H9 (cell line): Measurements from ENCODE around the gene COL18A1. TPM values are rescaled to one million over a fixed set of nuclear protein-coding genes. Genes with fewer than 3 reads are reported as not detected.

Source experiments
- DNase-seq: peaks from one replicate; pipeline ENCODE4 v3.0.0-alpha.2; 2017
- H2AFZ ChIP-seq: one replicate; pipeline ENCODE4 v1.6.1; 2013; ENCODE audit warnings: mild to moderate bottlenecking, low read length, control low read depth, moderate library complexity
- H2AK5ac ChIP-seq: 2 replicates; pipeline ENCODE4 v1.6.1; 2013; ENCODE audit warnings: low read length, control low read depth, mixed read lengths; ENCODE audit not compliant: insufficient read length
- H2BK120ac ChIP-seq: one replicate; pipeline ENCODE4 v1.6.1; 2013; ENCODE audit warnings: low read depth, mild to moderate bottlenecking, low read length, control low read depth, inconsistent platforms; ENCODE audit not compliant: poor library complexity, severe bottlenecking
- H2BK12ac ChIP-seq: 2 replicates; pipeline ENCODE4 v1.6.1; 2013; ENCODE audit warnings: low read length, control low read depth, mixed read lengths, low read depth; ENCODE audit not compliant: insufficient read length
- H2BK15ac ChIP-seq: 2 replicates; pipeline ENCODE4 v1.6.1; 2013; ENCODE audit warnings: low read depth, low read length, control low read depth
- H2BK20ac ChIP-seq: one replicate; pipeline ENCODE4 v1.6.1; 2013; ENCODE audit warnings: low read depth, mild to moderate bottlenecking, low read length, control low read depth, inconsistent platforms; ENCODE audit not compliant: poor library complexity, severe bottlenecking
- H2BK5ac ChIP-seq: 2 replicates; pipeline ENCODE4 v1.6.1; 2013; ENCODE audit warnings: low read length, control low read depth, mixed read lengths; ENCODE audit not compliant: insufficient read length
- H3K14ac ChIP-seq: 2 replicates; pipeline ENCODE4 v1.6.1; 2013; ENCODE audit warnings: low read length, control low read depth; ENCODE audit not compliant: insufficient read depth
- H3K18ac ChIP-seq: 2 replicates; pipeline ENCODE4 v1.6.1; 2013; ENCODE audit warnings: low read depth, mild to moderate bottlenecking, mixed read lengths, low read length, control low read depth; ENCODE audit not compliant: insufficient read length
- H3K23ac ChIP-seq: 2 replicates; pipeline ENCODE4 v1.6.1; 2013; ENCODE audit warnings: low read length, control low read depth, mixed read lengths, low read depth; ENCODE audit not compliant: insufficient read length
- H3K23me2 ChIP-seq: 2 replicates; pipeline ENCODE4 v1.6.1; 2013; ENCODE audit warnings: low read depth, mild to moderate bottlenecking, mixed read lengths, low read length, control low read depth; ENCODE audit not compliant: insufficient read length, poor library complexity, severe bottlenecking
- H3K27ac ChIP-seq: 2 replicates; pipeline ENCODE4 v1.5.1; 2013; ENCODE audit warnings: low read length, control low read depth, mixed read lengths, low read depth; ENCODE audit not compliant: insufficient read length
- H3K27me3 ChIP-seq: 2 replicates; pipeline ENCODE4 v1.6.1; 2013; ENCODE audit warnings: low read length, control low read depth, inconsistent platforms; ENCODE audit not compliant: insufficient read depth
- H3K4ac ChIP-seq: 2 replicates; pipeline ENCODE4 v1.6.1; 2013; ENCODE audit warnings: low read depth, mild to moderate bottlenecking, control low read depth, inconsistent platforms, low read length, moderate library complexity
- H3K4me1 ChIP-seq: 2 replicates; pipeline ENCODE4 v1.6.1; 2013; ENCODE audit warnings: low read length, control low read depth, inconsistent platforms; ENCODE audit not compliant: insufficient read depth
- H3K4me2 ChIP-seq: 2 replicates; pipeline ENCODE4 v1.6.1; 2013; ENCODE audit warnings: low read length, control low read depth, mixed read lengths; ENCODE audit not compliant: insufficient read length, insufficient read depth
- H3K56ac ChIP-seq: 2 replicates; pipeline ENCODE4 v1.6.1; 2013; ENCODE audit warnings: low read depth, mild to moderate bottlenecking, mixed read lengths, low read length, control low read depth; ENCODE audit not compliant: insufficient read length
- H3K79me1 ChIP-seq: 2 replicates; pipeline ENCODE4 v1.6.1; 2013; ENCODE audit warnings: low read depth, mild to moderate bottlenecking, moderate library complexity, low read length, control low read depth, inconsistent platforms; ENCODE audit not compliant: insufficient read depth, poor library complexity, severe bottlenecking
- H3K79me2 ChIP-seq: 2 replicates; pipeline ENCODE4 v1.6.1; 2013; ENCODE audit warnings: low read length, control low read depth, inconsistent platforms; ENCODE audit not compliant: insufficient read depth
- H3K9ac ChIP-seq: 2 replicates; pipeline ENCODE4 v1.6.1; 2013; ENCODE audit warnings: low read length, control low read depth, mixed read lengths; ENCODE audit not compliant: insufficient read length; ENCODE audit errors: extremely low read depth
- H3K9me3 ChIP-seq: one replicate; pipeline ENCODE4 v1.6.1; 2013; ENCODE audit warnings: low read depth, low read length, inconsistent platforms; ENCODE audit not compliant: control insufficient read depth
- H3T11ph ChIP-seq: one replicate; pipeline ENCODE4 v1.6.1; 2013; ENCODE audit warnings: mild to moderate bottlenecking, low read length, control low read depth, inconsistent platforms
- H4K20me1 ChIP-seq: one replicate; pipeline ENCODE4 v1.6.1; 2013; ENCODE audit not compliant: control insufficient read depth, insufficient read length, insufficient read depth
- H4K5ac ChIP-seq: 2 replicates; pipeline ENCODE4 v1.6.1; 2013; ENCODE audit warnings: low read depth, mild to moderate bottlenecking, mixed read lengths, low read length, control low read depth; ENCODE audit not compliant: insufficient read length
- H4K8ac ChIP-seq: replicated peaks from 2 replicates; pipeline ENCODE4 v1.6.1; 2013; ENCODE audit warnings: low read length, control low read depth, mixed read lengths, low read depth; ENCODE audit not compliant: insufficient read length
- H4K91ac ChIP-seq: 2 replicates; pipeline ENCODE4 v1.6.1; 2013; ENCODE audit warnings: low read depth, mild to moderate bottlenecking, moderate library complexity, mixed read lengths, low read length, control low read depth; ENCODE audit not compliant: insufficient read length
- H3K27ac Mint-ChIP-seq, 3 experiments: 2 replicates in 2 of 3; 3 replicates in 1 of 3; pipeline ENCODE4 v1.8.0; 2020 to 2021; ENCODE audit warnings: mixed read lengths in 3 of 3, mild to moderate bottlenecking in 1 of 3, moderate library complexity in 1 of 3
- H3K27me3 Mint-ChIP-seq: 2 replicates; pipeline ENCODE4 v1.8.0; 2021; ENCODE audit warnings: low read depth, mild to moderate bottlenecking, moderate library complexity, mixed read lengths
- H3K36me3 Mint-ChIP-seq, 3 experiments: 2 replicates in 2 of 3; 3 replicates in 1 of 3; pipeline ENCODE4 v1.8.0; 2020 to 2021; ENCODE audit warnings: low read depth in 3 of 3, mixed read lengths in 3 of 3; ENCODE audit not compliant: insufficient read depth in 1 of 3
- H3K4me1 Mint-ChIP-seq, 2 experiments: 2 replicates each; pipeline ENCODE4 v1.8.0; 2020; ENCODE audit warnings: mixed read lengths in 2 of 2
- H3K4me3 Mint-ChIP-seq, 2 experiments: 2 replicates in 1 of 2; 3 replicates in 1 of 2; pipeline ENCODE4 v1.8.0; 2020 to 2021; ENCODE audit warnings: mild to moderate bottlenecking in 2 of 2, mixed read lengths in 2 of 2, moderate library complexity in 1 of 2
- H3K9me3 Mint-ChIP-seq, 2 experiments: 2 replicates in 1 of 2; 3 replicates in 1 of 2; pipeline ENCODE4 v1.8.0; 2020; ENCODE audit warnings: mild to moderate bottlenecking in 2 of 2, mixed read lengths in 2 of 2, moderate library complexity in 1 of 2
- WGBS: extraction: QIAGEN DNeasy Blood & Tissue Kit; methylation state at CpG from one replicate; pipeline ENCODE4 v1.1.7; 2013; ENCODE audit warnings: missing lambda C conversion rate, low lambda C conversion rate, mixed read lengths; ENCODE audit not compliant: insufficient read length; ENCODE audit errors: extremely low coverage; 5-methylcytosine and 5-hydroxymethylcytosine counted together
- total RNA-seq: library from RNA; stranded (reverse); gene quantifications from 2 replicates; pipeline ENCODE4 v1.2.1, GENCODE V29; 2021
- TF ChIP-seq, protein P1 (sequence below): fragments of 200-600 bp; sonication (generic); conservative IDR thresholded peaks from 3 replicates; pipeline ENCODE4 v1.8.0; 2021; ENCODE audit warnings: antibody characterized with exemption, mild to moderate bottlenecking

COL18A1 gene
- total RNA-seq, 1 experiment from 2014 or later: 232 TPM

DNA sequence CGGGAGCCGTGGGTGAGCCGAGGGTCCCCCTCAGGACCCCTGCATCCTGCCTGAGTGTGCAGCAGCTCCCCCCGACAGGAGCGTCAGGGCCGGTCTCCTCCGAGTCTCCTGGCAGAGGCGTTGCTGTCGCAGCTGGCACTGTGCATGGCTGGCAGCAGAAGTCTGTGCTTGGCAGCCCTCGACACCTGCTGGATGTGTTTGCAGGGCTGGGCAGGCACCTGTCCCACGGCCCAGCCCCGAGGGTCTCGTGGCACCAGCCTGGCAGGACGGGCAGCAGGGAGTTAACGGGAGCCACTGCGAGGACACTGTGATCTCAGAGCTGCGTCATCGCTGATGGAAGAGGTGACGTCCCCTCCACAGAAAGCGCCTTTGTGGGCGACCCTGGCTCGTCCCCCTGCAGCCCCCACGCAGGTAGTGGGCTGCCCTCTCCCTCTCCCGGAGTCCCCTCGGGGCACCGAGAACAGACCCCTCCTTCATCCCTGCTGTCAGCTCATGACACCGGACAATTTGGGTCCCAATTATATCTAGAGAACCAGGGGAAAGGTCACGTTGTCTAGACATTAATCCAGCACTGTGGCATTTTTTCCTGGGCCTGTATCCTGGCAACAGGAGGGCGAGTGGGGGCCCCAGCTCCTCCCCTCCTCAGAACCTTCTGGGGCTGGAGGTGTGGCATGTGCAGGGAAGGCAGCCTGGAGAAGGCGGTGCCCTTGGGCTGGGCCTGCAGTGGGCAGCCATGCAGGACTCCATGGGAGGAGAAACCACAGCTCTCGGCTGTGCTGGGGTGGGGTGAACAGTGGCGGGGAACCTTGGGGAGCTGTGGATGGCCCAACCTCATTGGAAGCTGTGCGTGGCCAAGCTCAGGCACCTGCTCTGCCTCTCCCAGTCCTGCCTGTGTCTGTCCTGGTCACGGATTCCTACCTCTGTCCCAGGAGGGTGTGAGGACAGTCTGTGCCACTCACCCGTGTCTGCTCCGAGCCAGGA is 15.4 kb downstream of the COL18A1 start:
- H2BK15ac ChIP-seq: no peak overlapping the region
- no peaks in the 10 kb centered on the region for H3K27me3 Mint-ChIP-seq

More for the DNA sequence above, 15.4 kb downstream of the COL18A1 start:
- no peaks in the 10 kb centered on the region for H3K27me3 ChIP-seq
- H3K27ac Mint-ChIP-seq: peak overlapping the region in 1 of 3 experiments; percentile 64; a peak in 1 of 7 replicates
- H3K18ac ChIP-seq: no peak overlapping the region
- H4K20me1 ChIP-seq: peaks cover 4% of the 10 kb centered on the region
- H3K4me2 ChIP-seq: no peak overlapping the region
- H4K5ac ChIP-seq: no peak overlapping the region
- H3K23ac ChIP-seq: no peak overlapping the region
- H3T11ph ChIP-seq: no peak overlapping the region
- H2AFZ ChIP-seq: no peak overlapping the region
- H3K79me1 ChIP-seq: peaks cover 9% of the 10 kb centered on the region
- H4K91ac ChIP-seq: no peak overlapping the region
- TF ChIP-seq, protein P1, sequence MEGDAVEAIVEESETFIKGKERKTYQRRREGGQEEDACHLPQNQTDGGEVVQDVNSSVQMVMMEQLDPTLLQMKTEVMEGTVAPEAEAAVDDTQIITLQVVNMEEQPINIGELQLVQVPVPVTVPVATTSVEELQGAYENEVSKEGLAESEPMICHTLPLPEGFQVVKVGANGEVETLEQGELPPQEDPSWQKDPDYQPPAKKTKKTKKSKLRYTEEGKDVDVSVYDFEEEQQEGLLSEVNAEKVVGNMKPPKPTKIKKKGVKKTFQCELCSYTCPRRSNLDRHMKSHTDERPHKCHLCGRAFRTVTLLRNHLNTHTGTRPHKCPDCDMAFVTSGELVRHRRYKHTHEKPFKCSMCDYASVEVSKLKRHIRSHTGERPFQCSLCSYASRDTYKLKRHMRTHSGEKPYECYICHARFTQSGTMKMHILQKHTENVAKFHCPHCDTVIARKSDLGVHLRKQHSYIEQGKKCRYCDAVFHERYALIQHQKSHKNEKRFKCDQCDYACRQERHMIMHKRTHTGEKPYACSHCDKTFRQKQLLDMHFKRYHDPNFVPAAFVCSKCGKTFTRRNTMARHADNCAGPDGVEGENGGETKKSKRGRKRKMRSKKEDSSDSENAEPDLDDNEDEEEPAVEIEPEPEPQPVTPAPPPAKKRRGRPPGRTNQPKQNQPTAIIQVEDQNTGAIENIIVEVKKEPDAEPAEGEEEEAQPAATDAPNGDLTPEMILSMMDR: no peak
- H3K27ac ChIP-seq: no peak overlapping the region
- no peak overlapping the region for H2AK5ac ChIP-seq
- H3K14ac ChIP-seq: no peak overlapping the region
- no peaks in the 10 kb centered on the region for H3K9me3 Mint-ChIP-seq
- no CpG with 5 or more reads among the region's 36 CpGs for WGBS
- no peaks in the 10 kb centered on the region for H3K23me2 ChIP-seq
- peaks cover 28 to 34% of the 10 kb centered on the region in 2 experiments for H3K4me1 Mint-ChIP-seq
- H2BK20ac ChIP-seq: no peak overlapping the region
- H3K4me1 ChIP-seq: peaks cover 6% of the 10 kb centered on the region
- no peak overlapping the region for H2BK120ac ChIP-seq
- no peak overlapping the region for H3K4me3 Mint-ChIP-seq
- H2BK5ac ChIP-seq: no peak overlapping the region
- H3K79me2 ChIP-seq: peaks cover 73% of the 10 kb centered on the region; the same call in 1 of the 2 replicates
- H3K4ac ChIP-seq: no peak overlapping the region
- H2BK12ac ChIP-seq: no peak overlapping the region
- H3K36me3 Mint-ChIP-seq: peaks cover 0 to 9% (median 4%) of the 10 kb centered on the region in 3 experiments; a peak in 4 of 7 replicates
- DNase-seq: no peak
- no peak overlapping the region for H3K56ac ChIP-seq
- no peak overlapping the region for H3K9ac ChIP-seq
- H4K8ac ChIP-seq: no peak overlapping the region
- no peaks in the 10 kb centered on the region for H3K9me3 ChIP-seq
